Glutamatergic neuron (in vitro differentiated cells): Measurements from ENCODE around the gene FRAS1. TPM values are rescaled to one million over a fixed set of nuclear protein-coding genes. Genes with fewer than 3 reads are reported as not detected.

ENCODE experiments used
- DNase-seq: peaks from one replicate; pipeline ENCODE4 v3.0.0; 2022
- H3K27ac Mint-ChIP-seq: one replicate; pipeline ENCODE4 v1.8.0; 2020; ENCODE audit warnings: mild to moderate bottlenecking, mixed read lengths, inconsistent platforms; ENCODE audit not compliant: unreplicated experiment
- H3K27me3 Mint-ChIP-seq: one replicate; pipeline ENCODE4 v1.8.0; 2020; ENCODE audit warnings: mild to moderate bottlenecking, moderate library complexity, mixed read lengths, inconsistent platforms; ENCODE audit not compliant: unreplicated experiment
- H3K36me3 Mint-ChIP-seq: one replicate; pipeline ENCODE4 v1.8.0; 2020; ENCODE audit warnings: mild to moderate bottlenecking, mixed read lengths, inconsistent platforms; ENCODE audit not compliant: unreplicated experiment
- H3K4me1 Mint-ChIP-seq: one replicate; pipeline ENCODE4 v1.8.0; 2020; ENCODE audit warnings: mild to moderate bottlenecking, low read depth, mixed read lengths, inconsistent platforms; ENCODE audit not compliant: unreplicated experiment
- H3K4me3 Mint-ChIP-seq: one replicate; pipeline ENCODE4 v1.8.0; 2020; ENCODE audit warnings: mild to moderate bottlenecking, mixed read lengths, inconsistent platforms; ENCODE audit not compliant: unreplicated experiment
- H3K9me3 Mint-ChIP-seq: one replicate; pipeline ENCODE4 v1.8.0; 2020; ENCODE audit warnings: mild to moderate bottlenecking, moderate library complexity, mixed read lengths, inconsistent platforms; ENCODE audit not compliant: unreplicated experiment
- total RNA-seq: library from RNA; stranded (reverse); fragmentation: NEBNext Ultra II Directional; extraction: Animal tissue kit (Norgen Biotek cat#: 25700); gene quantifications from one replicate; pipeline ENCODE4 v1.2.1, GENCODE V29; 2021; ENCODE audit not compliant: unreplicated experiment
- TF ChIP-seq, protein P1 (sequence below): fragments of 200-600 bp; sonication (generic); IDR thresholded peaks from one replicate; pipeline ENCODE4 v1.5.0; 2021; ENCODE audit not compliant: partially characterized antibody, unreplicated experiment

FRAS1 gene
- total RNA-seq, 1 donor from 2014 or later = 18.7 TPM

DNA sequence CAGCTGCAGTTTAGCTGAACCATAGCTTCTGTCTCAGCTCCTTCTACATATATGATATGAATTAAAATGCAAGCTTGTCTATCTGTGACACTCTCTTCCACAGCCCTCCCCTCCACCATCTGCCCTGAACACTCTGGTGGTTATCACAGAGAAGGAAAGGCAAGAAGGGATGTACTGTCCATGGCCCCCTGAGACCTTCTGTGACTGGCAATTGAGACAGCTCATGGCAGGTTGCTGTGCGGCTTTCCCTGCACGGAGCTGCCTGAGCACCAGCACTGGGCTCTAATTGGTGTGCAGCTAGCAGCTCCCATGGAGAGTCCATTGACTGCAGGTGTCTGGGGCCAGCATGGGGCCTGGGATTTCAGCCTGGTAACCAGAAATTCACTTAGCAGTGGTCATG is 384.6 kb downstream of the FRAS1 start:
- Mint-ChIP-seq H3K9me3 (no peaks in the 10 kb centered on the region), H3K27ac (no peak overlapping the region), H3K36me3 (no peaks in the 10 kb centered on the region), H3K4me3 (peak overlapping the region; percentile 1), H3K27me3 (no peaks in the 10 kb centered on the region), H3K4me1 (peaks cover 15% of the 10 kb centered on the region)
- DNase-seq = peak; percentile 72
- TF ChIP-seq, protein P1, sequence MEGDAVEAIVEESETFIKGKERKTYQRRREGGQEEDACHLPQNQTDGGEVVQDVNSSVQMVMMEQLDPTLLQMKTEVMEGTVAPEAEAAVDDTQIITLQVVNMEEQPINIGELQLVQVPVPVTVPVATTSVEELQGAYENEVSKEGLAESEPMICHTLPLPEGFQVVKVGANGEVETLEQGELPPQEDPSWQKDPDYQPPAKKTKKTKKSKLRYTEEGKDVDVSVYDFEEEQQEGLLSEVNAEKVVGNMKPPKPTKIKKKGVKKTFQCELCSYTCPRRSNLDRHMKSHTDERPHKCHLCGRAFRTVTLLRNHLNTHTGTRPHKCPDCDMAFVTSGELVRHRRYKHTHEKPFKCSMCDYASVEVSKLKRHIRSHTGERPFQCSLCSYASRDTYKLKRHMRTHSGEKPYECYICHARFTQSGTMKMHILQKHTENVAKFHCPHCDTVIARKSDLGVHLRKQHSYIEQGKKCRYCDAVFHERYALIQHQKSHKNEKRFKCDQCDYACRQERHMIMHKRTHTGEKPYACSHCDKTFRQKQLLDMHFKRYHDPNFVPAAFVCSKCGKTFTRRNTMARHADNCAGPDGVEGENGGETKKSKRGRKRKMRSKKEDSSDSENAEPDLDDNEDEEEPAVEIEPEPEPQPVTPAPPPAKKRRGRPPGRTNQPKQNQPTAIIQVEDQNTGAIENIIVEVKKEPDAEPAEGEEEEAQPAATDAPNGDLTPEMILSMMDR = no peak

- TF ChIP-seq, protein P1 = no peak
- peaks cover 6% of the 10 kb centered on the region for H3K4me1 Mint-ChIP-seq
- H3K9me3 Mint-ChIP-seq = no peaks in the 10 kb centered on the region
These were observed 389.5 kb downstream of the FRAS1 start for GRCh38 chr4:78446619-78447018.

GRCh38 chr4:78451407-78451806 is 394.3 kb downstream of the FRAS1 start:
- H3K9me3 Mint-ChIP-seq = peaks cover 2% of the 10 kb centered on the region
- no peak for DNase-seq
- H3K4me3 Mint-ChIP-seq = no peak overlapping the region
- H3K27me3 Mint-ChIP-seq = no peaks in the 10 kb centered on the region
- H3K27ac Mint-ChIP-seq = no peak overlapping the region
- TF ChIP-seq, protein P1 = no peak
- H3K36me3 Mint-ChIP-seq = no peaks in the 10 kb centered on the region
- peaks cover 17% of the 10 kb centered on the region for H3K4me1 Mint-ChIP-seq

More at GRCh38 chr4:78446619-78447018, 389.5 kb downstream of the FRAS1 start:
- Mint-ChIP-seq H3K27me3 (no peaks in the 10 kb centered on the region), H3K36me3 (no peaks in the 10 kb centered on the region), H3K4me3 (no peak overlapping the region), H3K27ac (no peak overlapping the region)
- no peak for DNase-seq

DNA sequence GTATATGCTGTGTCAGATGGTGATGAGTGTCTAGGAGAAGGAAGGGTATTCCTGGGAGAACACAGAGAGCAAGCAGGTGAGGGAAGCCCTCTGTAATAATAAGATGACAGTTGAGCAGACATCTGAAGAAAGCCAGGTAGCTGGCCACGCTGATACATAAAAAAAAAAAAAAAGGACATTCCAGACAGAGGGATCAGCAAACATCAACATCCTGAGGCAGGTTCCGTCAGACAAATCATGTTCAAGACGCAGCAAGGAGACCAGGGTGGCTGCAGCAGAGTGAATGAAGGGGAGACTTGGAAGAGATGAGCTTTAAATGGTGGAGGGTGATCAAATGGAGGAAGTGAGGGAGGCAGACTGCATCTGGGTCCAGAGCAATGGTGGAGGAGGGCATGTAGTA is 396.9 kb downstream of the FRAS1 start:
- no peaks in the 10 kb centered on the region for H3K36me3 Mint-ChIP-seq
- H3K9me3 Mint-ChIP-seq = peaks cover 2% of the 10 kb centered on the region
- DNase-seq = no peak
- no peak overlapping the region for H3K4me3 Mint-ChIP-seq
- no peaks in the 10 kb centered on the region for H3K27me3 Mint-ChIP-seq
- TF ChIP-seq, protein P1 = no peak
- H3K27ac Mint-ChIP-seq = no peak overlapping the region
- peaks cover 17% of the 10 kb centered on the region for H3K4me1 Mint-ChIP-seq

GRCh38 chr4:78457751-78458150 is 400.6 kb downstream of the FRAS1 start:
- peaks cover 2% of the 10 kb centered on the region for H3K9me3 Mint-ChIP-seq
- no peak for DNase-seq
- peaks cover 17% of the 10 kb centered on the region for H3K4me1 Mint-ChIP-seq
- no peak overlapping the region for H3K4me3 Mint-ChIP-seq
- H3K27ac Mint-ChIP-seq = no peak overlapping the region
- TF ChIP-seq, protein P1 = no peak
- H3K27me3 Mint-ChIP-seq = no peaks in the 10 kb centered on the region
- no peaks in the 10 kb centered on the region for H3K36me3 Mint-ChIP-seq
